ENCODE results near the gene AGAP1.

The AGAP1 gene

GRCh38 chr2:235661952-235662351, 168.1 kb downstream of the AGAP1 start:
- no peak for DNase-seq (ENCODE audit: low read depth, low spot score)

GRCh38 chr2:235663875-235664274, 170.0 kb downstream of the AGAP1 start:
- DNase-seq (ENCODE audit: low read depth, low spot score), result no peak

- no peak for DNase-seq (ENCODE audit: low read depth, low spot score)
These were observed 171.9 kb downstream of the AGAP1 start for GRCh38 chr2:235665661-235666212.

GRCh38 chr2:235666213-235666781, 172.5 kb downstream of the AGAP1 start:
- DNase-seq (ENCODE audit: low read depth, low spot score), result peak; percentile 57

GRCh38 chr2:235668782-235669181, 174.9 kb downstream of the AGAP1 start:
- DNase-seq (ENCODE audit: low read depth, low spot score), result no peak

- DNase-seq (ENCODE audit: low read depth, low spot score), result peak; percentile 78
These were observed 175.5 kb downstream of the AGAP1 start for GRCh38 chr2:235669269-235669831.

GRCh38 chr2:235669983-235670962, 176.4 kb downstream of the AGAP1 start:
- DNase-seq (ENCODE audit: low read depth, low spot score), result no peak

- no peak for DNase-seq (ENCODE audit: low read depth, low spot score)
These were observed 177.3 kb downstream of the AGAP1 start for GRCh38 chr2:235670974-235671787.

- no peak for DNase-seq (ENCODE audit: low read depth, low spot score)
These were observed 178.9 kb downstream of the AGAP1 start for GRCh38 chr2:235672720-235673119.

GRCh38 chr2:235674146-235674545, 180.3 kb downstream of the AGAP1 start:
- no peak for DNase-seq (ENCODE audit: low read depth, low spot score)

GRCh38 chr2:235674812-235675211, 181.0 kb downstream of the AGAP1 start:
- no peak for DNase-seq (ENCODE audit: low read depth, low spot score)

GRCh38 chr2:235675678-235676535, 182.1 kb downstream of the AGAP1 start:
- no peak for DNase-seq (ENCODE audit: low read depth, low spot score)

- no peak for DNase-seq (ENCODE audit: low read depth, low spot score)
These were observed 182.6 kb downstream of the AGAP1 start for GRCh38 chr2:235676536-235676799.

- no peak for DNase-seq (ENCODE audit: low read depth, low spot score)
These were observed 183.5 kb downstream of the AGAP1 start for GRCh38 chr2:235677276-235677788.

GRCh38 chr2:235677937-235678336, 184.1 kb downstream of the AGAP1 start:
- DNase-seq (ENCODE audit: low read depth, low spot score), result no peak

GRCh38 chr2:235678712-235679111, 184.9 kb downstream of the AGAP1 start:
- no peak for DNase-seq (ENCODE audit: low read depth, low spot score)

- DNase-seq (ENCODE audit: low read depth, low spot score), result no peak
These were observed 185.6 kb downstream of the AGAP1 start for GRCh38 chr2:235679471-235679870.

GRCh38 chr2:235685024-235685721, 191.3 kb downstream of the AGAP1 start:
- DNase-seq (ENCODE audit: low read depth, low spot score), result no peak

GRCh38 chr2:235688511-235689426, 194.9 kb downstream of the AGAP1 start:
- DNase-seq (ENCODE audit: low read depth, low spot score), result no peak
